GM19452 (cell line): ENCODE measurements around the gene KLHL17.

Experiments
- ATAC-seq: cut with Tn5 transposase; IDR thresholded peaks from one replicate; pipeline ENCODE4 v1.9.1; 2021; ENCODE audit not compliant: unreplicated experiment

KLHL17 gene

DNA sequence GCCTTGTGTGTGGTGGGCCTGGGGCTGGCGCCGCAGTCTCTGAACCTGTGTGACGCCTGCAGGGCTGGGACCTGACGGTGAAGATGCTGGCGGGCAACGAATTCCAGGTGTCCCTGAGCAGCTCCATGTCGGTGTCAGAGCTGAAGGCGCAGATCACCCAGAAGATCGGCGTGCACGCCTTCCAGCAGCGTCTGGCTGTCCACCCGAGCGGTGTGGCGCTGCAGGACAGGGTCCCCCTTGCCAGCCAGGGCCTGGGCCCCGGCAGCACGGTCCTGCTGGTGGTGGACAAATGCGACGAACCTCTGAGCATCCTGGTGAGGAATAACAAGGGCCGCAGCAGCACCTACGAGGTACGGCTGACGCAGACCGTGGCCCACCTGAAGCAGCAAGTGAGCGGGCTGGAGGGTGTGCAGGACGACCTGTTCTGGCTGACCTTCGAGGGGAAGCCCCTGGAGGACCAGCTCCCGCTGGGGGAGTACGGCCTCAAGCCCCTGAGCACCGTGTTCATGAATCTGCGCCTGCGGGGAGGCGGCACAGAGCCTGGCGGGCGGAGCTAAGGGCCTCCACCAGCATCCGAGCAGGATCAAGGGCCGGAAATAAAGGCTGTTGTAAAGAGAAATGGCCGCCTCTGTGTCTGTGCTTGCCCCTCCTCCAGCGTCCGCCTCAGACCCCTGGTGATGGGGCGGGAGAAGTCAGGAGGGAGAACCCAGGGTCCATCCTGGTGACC is 53.7 kb downstream of the KLHL17 start:
- ATAC-seq = no peak

DNA sequence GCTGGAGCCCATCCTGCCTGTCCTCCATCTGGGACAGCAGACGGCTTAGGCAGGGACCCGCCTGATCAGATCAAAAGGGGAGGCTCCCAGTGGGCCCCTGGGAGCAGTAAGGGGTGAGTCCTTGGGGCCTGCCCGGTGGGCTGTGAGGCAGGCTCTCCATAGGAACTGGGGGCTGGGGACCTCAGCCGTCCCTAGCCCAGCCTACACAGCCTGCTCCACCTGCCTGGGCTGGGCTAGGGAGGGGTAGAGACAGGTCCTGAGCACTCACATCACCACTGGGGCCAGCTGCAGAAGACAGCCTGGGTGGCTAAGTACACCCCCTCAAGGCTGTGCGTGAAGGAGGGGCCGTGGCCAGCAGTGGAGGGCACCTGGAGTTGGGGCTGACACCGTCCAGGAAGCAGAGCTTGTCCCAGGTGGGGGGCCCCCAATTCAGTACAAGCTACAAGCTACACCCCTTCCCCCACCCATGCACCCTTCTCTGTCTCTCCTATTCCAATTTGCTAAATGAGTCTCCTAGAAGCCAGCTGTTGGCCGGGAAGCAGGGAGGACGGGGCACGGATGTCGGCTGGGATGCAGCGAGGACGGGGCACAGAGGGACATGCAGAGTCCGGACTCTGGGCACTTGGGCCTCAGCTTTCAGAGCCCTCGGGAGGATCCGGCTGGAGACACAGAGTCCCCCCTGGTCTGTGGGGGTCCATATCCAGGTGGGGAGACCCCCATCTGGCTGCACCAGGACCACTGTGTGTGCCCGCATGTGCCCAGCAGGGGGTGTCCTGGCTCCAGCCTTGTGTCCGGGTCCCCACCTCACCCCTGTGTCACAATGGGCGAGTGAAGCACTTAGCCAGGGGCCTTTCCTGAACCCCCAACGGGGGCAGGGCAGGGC is 54.7 kb downstream of the KLHL17 start:
- ATAC-seq = no peak
